SK-N-SH (cell line): Measurements from ENCODE around the gene MTUS2. TPM values are rescaled to one million over a fixed set of nuclear protein-coding genes. Genes with fewer than 3 reads are reported as not detected.

Experiments
- CTCF ChIA-PET: fragments of 300-600, 350-600 bp; formaldehyde crosslinking; extraction: SDS; loops from one replicate; lab custom pipeline; 2021; lab: Yijun Ruan, JAX
- POLR2A ChIA-PET: fragments of 350-600 bp; sonication (Branson Sonifier 250); formaldehyde crosslinking; extraction: SDS; loops from one replicate; lab custom pipeline; 2020; ENCODE audit warnings: antibody characterized with exemption, inconsistent platforms; lab: Yijun Ruan, JAX
- DNase-seq: peaks from one replicate; pipeline ENCODE4 v3.0.0; 2012
- H2AFZ ChIP-seq: fragments of 200-600 bp; sonication (generic); 2 replicates; pipeline ENCODE4 v1.8.1; 2016; ENCODE audit warnings: antibody characterized with exemption, mild to moderate bottlenecking, low read depth
- H3F3A ChIP-seq: fragments of 200-600 bp; sonication (generic); replicated peaks from 2 replicates; pipeline ENCODE3; 2016; ENCODE audit warnings: antibody characterized with exemption, mild to moderate bottlenecking; ENCODE audit not compliant: insufficient read depth
- H3K27ac ChIP-seq, 2 experiments: fragments of 200-500 bp in 1 of 2; fragments of 200-600 bp in 1 of 2; sonication (Bioruptor generic) in 1 of 2; sonication (generic), shearing (Covaris generic) in 1 of 2; 2 replicates each; pipeline versions ENCODE4 v1.5.1 to v1.6.1; 2014 to 2016; ENCODE audit warnings: low read depth in 2 of 2, inconsistent platforms in 1 of 2, low read length in 1 of 2, mild to moderate bottlenecking in 1 of 2, mixed read lengths in 1 of 2
- H3K27me3 ChIP-seq: fragments of 200-600 bp; sonication (generic), shearing (Covaris generic); 2 replicates; pipeline ENCODE4 v1.6.1; 2016; ENCODE audit warnings: mixed run types; ENCODE audit not compliant: insufficient read depth
- H3K36me3 ChIP-seq, 2 experiments: fragments of 200-500 bp in 1 of 2; fragments of 200-600 bp in 1 of 2; sonication (Bioruptor generic) in 1 of 2; sonication (generic) in 1 of 2; replicated peaks in 1 of 2; 2 replicates each; pipeline versions ENCODE3 to v1.5.1; 2014 to 2016; ENCODE audit warnings: low read length in 1 of 2, mild to moderate bottlenecking in 1 of 2; ENCODE audit not compliant: insufficient read depth in 2 of 2, control insufficient read depth in 1 of 2
- H3K4me1 ChIP-seq, 2 experiments: fragments of 200-500 bp in 1 of 2; fragments of 200-600 bp in 1 of 2; sonication (Bioruptor generic) in 1 of 2; sonication (generic), shearing (Covaris generic) in 1 of 2; 2 replicates each; pipeline versions ENCODE4 v1.5.1 to v1.6.1; 2014 to 2016; ENCODE audit warnings: low read depth in 1 of 2, low read length in 1 of 2, mixed run types in 1 of 2; ENCODE audit not compliant: insufficient read depth in 2 of 2, control insufficient read depth in 1 of 2
- H3K4me2 ChIP-seq: fragments of 200-600 bp; sonication (generic), shearing (Covaris generic); 2 replicates; pipeline ENCODE4 v1.6.1; 2017; ENCODE audit warnings: mixed run types
- H3K4me3 ChIP-seq, 2 experiments: fragments of 200-500 bp in 1 of 2; fragments of 200-600 bp in 1 of 2; sonication (Bioruptor generic) in 1 of 2; sonication (generic), shearing (Covaris generic) in 1 of 2; 2 replicates each; pipeline versions ENCODE4 v1.5.1 to v1.8.1; 2014 to 2016; ENCODE audit warnings: low read depth in 2 of 2, inconsistent platforms in 1 of 2, low read length in 1 of 2, mild to moderate bottlenecking in 1 of 2, mixed read lengths in 1 of 2, moderate library complexity in 1 of 2
- H3K79me2 ChIP-seq: fragments of 200-600 bp; sonication (generic); 2 replicates; pipeline ENCODE4 v1.8.1; 2017; ENCODE audit warnings: mild to moderate bottlenecking; ENCODE audit not compliant: insufficient read depth
- H3K9ac ChIP-seq: fragments of 200-600 bp; sonication (generic); 2 replicates; pipeline ENCODE4 v1.6.1; 2017; ENCODE audit warnings: mixed run types
- H3K9me2 ChIP-seq: fragments of 200-600 bp; sonication (generic); 2 replicates; pipeline ENCODE4 v1.6.1; 2017; ENCODE audit warnings: mixed run types
- H3K9me3 ChIP-seq: fragments of 200-600 bp; sonication (generic); 2 replicates; pipeline ENCODE4 v1.6.1; 2017; ENCODE audit warnings: mixed run types, mild to moderate bottlenecking, moderate library complexity
- H4K20me1 ChIP-seq: fragments of 200-600 bp; sonication (generic); 2 replicates; pipeline ENCODE4 v1.6.1; 2017; ENCODE audit warnings: mild to moderate bottlenecking, mixed run types; ENCODE audit not compliant: insufficient read depth
- CTCF ChIP-seq: fragments of 200-600 bp; sonication (generic); IDR thresholded peaks from 2 replicates; pipeline ENCODE4 v1.6.1; 2017; ENCODE audit warnings: antibody characterized with exemption, mild to moderate bottlenecking, moderate library complexity
- EP300 ChIP-seq, 2 experiments: IDR thresholded peaks; 2 replicates each; pipeline versions ENCODE4 v1.4.0 to v1.6.1; 2012; ENCODE audit warnings: borderline replicate concordance in 1 of 2, low read depth in 1 of 2, low read length in 1 of 2
- EZH2phosphoT487 ChIP-seq: fragments of 200-600 bp; sonication (generic); IDR thresholded peaks from 2 replicates; pipeline ENCODE4 v1.6.1; 2017; ENCODE audit warnings: low read depth, mixed run types, mild to moderate bottlenecking, antibody characterized with exemption, moderate library complexity, borderline replicate concordance
- GABPA ChIP-seq: IDR thresholded peaks from 2 replicates; pipeline ENCODE4 v1.4.0; 2012; ENCODE audit warnings: low read depth, mild to moderate bottlenecking
- IRF3 ChIP-seq: fragments of 150-350 bp; IDR thresholded peaks from 2 replicates; pipeline ENCODE4 v1.6.1; 2016; ENCODE audit warnings: mild to moderate bottlenecking, low read depth, low read length
- NFIC ChIP-seq: IDR thresholded peaks from 2 replicates; pipeline ENCODE4 v1.4.0; 2012; ENCODE audit warnings: borderline replicate concordance
- POLR2AphosphoS5 ChIP-seq: IDR thresholded peaks from 2 replicates; pipeline ENCODE4 v1.6.1; 2012; ENCODE audit warnings: low read depth, low read length
- RXRA ChIP-seq: IDR thresholded peaks from 2 replicates; pipeline ENCODE4 v1.4.0; 2012; ENCODE audit warnings: low read depth, mild to moderate bottlenecking, borderline replicate concordance
- SIN3A ChIP-seq: IDR thresholded peaks from 2 replicates; pipeline ENCODE4 v1.6.1; 2012; ENCODE audit warnings: low read depth, mild to moderate bottlenecking, low read length, moderate library complexity, borderline replicate concordance
- ZBTB33 ChIP-seq: IDR thresholded peaks from 2 replicates; pipeline ENCODE4 v1.4.0; 2012; ENCODE audit warnings: low read depth, borderline replicate concordance
- WGBS: methylation state at CpG from one replicate; pipeline ENCODE4 v1.1.6; 2017; ENCODE audit warnings: low lambda C conversion rate; 5-methylcytosine and 5-hydroxymethylcytosine counted together
- polyA plus RNA-seq, 3 experiments: library from polyadenylated mRNA; depleted of rRNA; stranded (reverse); fragments of >200 nt; gene quantifications; 2 replicates each; pipeline ENCODE4 v1.2.3, GENCODE V29; 2012

Gene MTUS2
- polyA plus RNA-seq, 1 of the 3 experiments (the other 2 are of a cell fraction): 1.7 TPM

GRCh38 chr13:29379281-29379680, 559.1 kb downstream of the MTUS2 start:
- Histone ChIP-seq H3K9ac (no peak overlapping the region), H4K20me1 (no peaks in the 10 kb centered on the region), H3K36me3 (no peaks in the 10 kb centered on the region), H3K27me3 (no peaks in the 10 kb centered on the region; the same call in 1 of the 2 replicates), H3K9me2 (no peaks in the 10 kb centered on the region), H3K79me2 (no peaks in the 10 kb centered on the region), H3K4me2 (no peak overlapping the region), H3K27ac (no peak overlapping the region), H3F3A (no peaks in the 10 kb centered on the region), H3K4me1 (peaks cover 0 to 8% of the 10 kb centered on the region in 2 experiments; a peak in 2 of 4 replicates), H2AFZ (no peak overlapping the region), H3K4me3 (no peak overlapping the region), H3K9me3 (0 out of 2 replicates have a peak, but pooled peaks cover 2% of the 10 kb centered on the region)
- TF ChIP-seq EP300 (IDR thresholded peaks at IDR 0.05; ENCODE audit: borderline replicate concordance in 1 of 2, low read depth in 1 of 2, low read length in 1 of 2) (no peak), CTCF (no peak), SIN3A (no peak), POLR2AphosphoS5 (no peak)
- 1% methylated on average over 4 of the region's 4 CpGs for WGBS
- POLR2A ChIA-PET: no interaction called here
- CTCF ChIA-PET: interaction anchor here (1.0 to 3.3 kb wide), 2 partner anchors 9 to 93 kb away, joined by 3 to 17 read pairs; no protein-coding TSS in a partner anchor
- DNase-seq: no peak

GRCh38 chr13:29379865-29380264, 559.7 kb downstream of the MTUS2 start:
- Histone ChIP-seq H3K4me3 (no peak overlapping the region), H3K9me3 (no peaks in the 10 kb centered on the region), H3K27me3 (no peaks in the 10 kb centered on the region; the same call in 1 of the 2 replicates), H3K9me2 (no peaks in the 10 kb centered on the region), H3K27ac (no peak overlapping the region), H4K20me1 (no peaks in the 10 kb centered on the region), H3K79me2 (no peaks in the 10 kb centered on the region), H3K4me2 (no peak overlapping the region), H2AFZ (no peak overlapping the region), H3F3A (no peaks in the 10 kb centered on the region), H3K36me3 (no peaks in the 10 kb centered on the region), H3K9ac (no peak overlapping the region), H3K4me1 (peaks cover 0 to 14% of the 10 kb centered on the region in 2 experiments; a peak in 2 of 4 replicates)
- POLR2A ChIA-PET: no interaction called here
- no peak for DNase-seq
- CTCF ChIA-PET: interaction anchor here (1.0 to 3.3 kb wide), 2 partner anchors 10 to 92 kb away, joined by 3 to 17 read pairs; no protein-coding TSS in a partner anchor
- WGBS: 0% methylated on average over 1 of the region's 1 CpG
- no peak for TF ChIP-seq RXRA
- no peak for TF ChIP-seq IRF3

GRCh38 chr13:29382021-29382420, 561.9 kb downstream of the MTUS2 start:
- Histone ChIP-seq H3K9me3 (no peaks in the 10 kb centered on the region), H3F3A (no peaks in the 10 kb centered on the region), H4K20me1 (no peaks in the 10 kb centered on the region), H3K4me1 (peaks cover 0 to 19% of the 10 kb centered on the region in 2 experiments; a peak in 2 of 4 replicates), H3K9ac (no peak overlapping the region), H2AFZ (no peak overlapping the region), H3K4me3 (no peak overlapping the region), H3K9me2 (no peaks in the 10 kb centered on the region), H3K27ac (no peak overlapping the region), H3K4me2 (no peak overlapping the region), H3K79me2 (no peaks in the 10 kb centered on the region), H3K27me3 (no peaks in the 10 kb centered on the region; the same call in 1 of the 2 replicates), H3K36me3 (no peaks in the 10 kb centered on the region)
- no peak for TF ChIP-seq NFIC
- no peak for TF ChIP-seq GABPA
- TF ChIP-seq CTCF: no peak
- TF ChIP-seq RXRA: no peak
- TF ChIP-seq EZH2phosphoT487: no peak
- TF ChIP-seq ZBTB33: no peak
- 53% methylated on average over 6 of the region's 6 CpGs for WGBS
- ChIA-PET CTCF (interaction anchor here (3.3 kb wide), 1 partner anchor 12 kb away, joined by 17 read pairs; no protein-coding TSS in a partner anchor), POLR2A (no interaction called here)
- no peak for DNase-seq
